ES-I3 (cell line): ENCODE data around the gene ITPR1.

ENCODE experiments used
- H3K36me3 ChIP-seq: 2 replicates; pipeline ENCODE4 v1.6.1; 2013; ENCODE audit warnings: mild to moderate bottlenecking, low read length, control low read depth, moderate library complexity; ENCODE audit not compliant: insufficient read depth
- H3K4me1 ChIP-seq: 2 replicates; pipeline ENCODE4 v1.6.1; 2013; ENCODE audit warnings: mild to moderate bottlenecking, control low read depth, low read length; ENCODE audit not compliant: insufficient read depth
- H3K9ac ChIP-seq: 2 replicates; pipeline ENCODE4 v1.6.1; 2013; ENCODE audit warnings: low read depth, mild to moderate bottlenecking, low read length, moderate library complexity
- H3K9me3 ChIP-seq: 2 replicates; pipeline ENCODE4 v1.6.1; 2013; ENCODE audit warnings: mild to moderate bottlenecking, low read length, moderate library complexity; ENCODE audit not compliant: control insufficient read depth, insufficient read depth

ITPR1 gene

GRCh38 chr3:4853749-4854140 is 360.6 kb downstream of the ITPR1 start:
- H3K9ac ChIP-seq = no peak overlapping the region
- no peaks in the 10 kb centered on the region for H3K36me3 ChIP-seq

GRCh38 chr3:4855676-4856075 is 362.5 kb downstream of the ITPR1 start:
- Histone ChIP-seq H3K4me1 (no peaks in the 10 kb centered on the region), H3K9ac (no peak overlapping the region), H3K9me3 (no peaks in the 10 kb centered on the region; the same call in 1 of the 2 replicates), H3K36me3 (no peaks in the 10 kb centered on the region)

More at GRCh38 chr3:4853749-4854140, 360.6 kb downstream of the ITPR1 start:
- H3K9me3 ChIP-seq = no peaks in the 10 kb centered on the region
- no peaks in the 10 kb centered on the region for H3K4me1 ChIP-seq

GRCh38 chr3:4856136-4856535 is 363.0 kb downstream of the ITPR1 start:
- no peaks in the 10 kb centered on the region; the same call in 1 of the 2 replicates for H3K9me3 ChIP-seq
- no peak overlapping the region for H3K9ac ChIP-seq
- H3K4me1 ChIP-seq = no peaks in the 10 kb centered on the region
- no peaks in the 10 kb centered on the region for H3K36me3 ChIP-seq

- no peak overlapping the region for H3K9ac ChIP-seq
- H3K36me3 ChIP-seq = no peaks in the 10 kb centered on the region
- H3K9me3 ChIP-seq = no peaks in the 10 kb centered on the region; the same call in 1 of the 2 replicates
- H3K4me1 ChIP-seq = no peaks in the 10 kb centered on the region
Observed at GRCh38 chr3:4856564-4856963, 363.4 kb downstream of the ITPR1 start.

- Histone ChIP-seq H3K9ac (no peak overlapping the region), H3K9me3 (no peaks in the 10 kb centered on the region; the same call in 1 of the 2 replicates)
Observed at GRCh38 chr3:4856986-4857385, 363.8 kb downstream of the ITPR1 start.

GRCh38 chr3:4859788-4860187 is 366.6 kb downstream of the ITPR1 start:
- Histone ChIP-seq H3K4me1 (no peaks in the 10 kb centered on the region), H3K9ac (no peak overlapping the region), H3K36me3 (no peaks in the 10 kb centered on the region), H3K9me3 (no peaks in the 10 kb centered on the region; the same call in 1 of the 2 replicates)

More at GRCh38 chr3:4856986-4857385, 363.8 kb downstream of the ITPR1 start:
- Histone ChIP-seq H3K36me3 (no peaks in the 10 kb centered on the region), H3K4me1 (no peaks in the 10 kb centered on the region)

- 0 out of 2 replicates have a peak, but pooled peaks cover 3% of the 10 kb centered on the region for H3K4me1 ChIP-seq
- no peaks in the 10 kb centered on the region for H3K36me3 ChIP-seq
- H3K9me3 ChIP-seq = no peaks in the 10 kb centered on the region; the same call in 1 of the 2 replicates
- H3K9ac ChIP-seq = no peak overlapping the region
Observed at GRCh38 chr3:4862973-4863372, 369.8 kb downstream of the ITPR1 start.

- Histone ChIP-seq H3K9me3 (no peaks in the 10 kb centered on the region; the same call in 1 of the 2 replicates), H3K36me3 (no peaks in the 10 kb centered on the region), H3K4me1 (0 out of 2 replicates have a peak, but pooled peaks cover 3% of the 10 kb centered on the region), H3K9ac (no peak overlapping the region)
Observed at GRCh38 chr3:4864503-4864902, 371.4 kb downstream of the ITPR1 start.

GRCh38 chr3:4865714-4866113 is 372.6 kb downstream of the ITPR1 start:
- no peaks in the 10 kb centered on the region for H3K36me3 ChIP-seq
- no peak overlapping the region for H3K9ac ChIP-seq
- no peaks in the 10 kb centered on the region; the same call in 1 of the 2 replicates for H3K9me3 ChIP-seq
- 0 out of 2 replicates have a peak, but pooled peaks cover 3% of the 10 kb centered on the region for H3K4me1 ChIP-seq

- Histone ChIP-seq H3K4me1 (0 out of 2 replicates have a peak, but pooled peaks cover 3% of the 10 kb centered on the region), H3K9ac (no peak overlapping the region), H3K36me3 (no peaks in the 10 kb centered on the region), H3K9me3 (no peaks in the 10 kb centered on the region)
Observed at GRCh38 chr3:4866866-4867265, 373.7 kb downstream of the ITPR1 start.

GRCh38 chr3:4877173-4877787 is 384.1 kb downstream of the ITPR1 start:
- Histone ChIP-seq H3K9me3 (no peaks in the 10 kb centered on the region), H3K36me3 (no peaks in the 10 kb centered on the region), H3K4me1 (no peaks in the 10 kb centered on the region), H3K9ac (no peak overlapping the region)

GRCh38 chr3:4880850-4881249 is 387.7 kb downstream of the ITPR1 start:
- no peaks in the 10 kb centered on the region for H3K36me3 ChIP-seq
- H3K4me1 ChIP-seq = peaks cover 4% of the 10 kb centered on the region; the same call in 1 of the 2 replicates
- no peak overlapping the region for H3K9ac ChIP-seq
- H3K9me3 ChIP-seq = no peaks in the 10 kb centered on the region

- no peak overlapping the region for H3K9ac ChIP-seq
- no peaks in the 10 kb centered on the region for H3K36me3 ChIP-seq
- no peaks in the 10 kb centered on the region for H3K9me3 ChIP-seq
- H3K4me1 ChIP-seq = peaks cover 4% of the 10 kb centered on the region; the same call in 1 of the 2 replicates
Observed at GRCh38 chr3:4882548-4882947, 389.4 kb downstream of the ITPR1 start.

GRCh38 chr3:4883011-4883410 is 389.9 kb downstream of the ITPR1 start:
- no peaks in the 10 kb centered on the region for H3K36me3 ChIP-seq
- no peak overlapping the region for H3K9ac ChIP-seq
- H3K4me1 ChIP-seq = peaks cover 4% of the 10 kb centered on the region; the same call in 1 of the 2 replicates
- no peaks in the 10 kb centered on the region for H3K9me3 ChIP-seq

GRCh38 chr3:4884888-4885287 is 391.7 kb downstream of the ITPR1 start:
- Histone ChIP-seq H3K9ac (no peak overlapping the region), H3K36me3 (no peaks in the 10 kb centered on the region), H3K4me1 (peaks cover 4% of the 10 kb centered on the region; the same call in 1 of the 2 replicates), H3K9me3 (no peaks in the 10 kb centered on the region)
